Tibial nerve (tissue), 3 donors: Measurements from ENCODE around the gene TRIM24.

Experiments used
- POLR2A ChIP-seq, 2 donors: fragments of 450-650 bp; IDR thresholded peaks; one replicate each; pipeline ENCODE4 v1.6.1; 2017; ENCODE audit warnings: antibody characterized with exemption in 2 of 2, mild to moderate bottlenecking in 2 of 2, moderate library complexity in 2 of 2
- TF ChIP-seq, protein P1 (sequence below), 5 experiments: fragments of 200-600 bp in 3 of 5; fragments of 450-650 bp in 2 of 5; sonication (generic) in 3 of 5; IDR thresholded peaks; one replicate each; pipeline ENCODE4 v1.5.1; 2016 to 2019; ENCODE audit warnings: antibody characterized with exemption in 5 of 5, mild to moderate bottlenecking in 3 of 5, moderate library complexity in 2 of 5

DNA sequence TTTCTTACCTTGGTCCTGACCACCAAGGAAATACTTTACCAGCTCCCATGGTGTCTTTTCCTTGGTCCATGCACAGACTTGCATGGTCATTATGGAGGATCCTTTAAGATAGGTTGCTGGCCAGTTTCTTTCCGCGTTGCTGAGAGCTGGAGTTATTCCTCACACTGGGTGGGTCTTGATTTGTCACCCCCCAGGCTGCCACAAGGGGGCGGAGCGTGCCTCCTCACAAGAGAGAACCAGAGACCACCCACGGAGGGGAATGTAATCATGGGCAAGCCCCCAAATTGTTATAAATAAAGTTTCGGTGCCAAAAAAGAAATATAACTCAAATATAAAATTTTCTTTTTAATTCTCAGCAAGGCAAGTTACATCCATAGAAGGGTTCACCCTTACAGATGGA, 10.5 kb upstream of the TRIM24 start:
- TF ChIP-seq, protein P1, sequence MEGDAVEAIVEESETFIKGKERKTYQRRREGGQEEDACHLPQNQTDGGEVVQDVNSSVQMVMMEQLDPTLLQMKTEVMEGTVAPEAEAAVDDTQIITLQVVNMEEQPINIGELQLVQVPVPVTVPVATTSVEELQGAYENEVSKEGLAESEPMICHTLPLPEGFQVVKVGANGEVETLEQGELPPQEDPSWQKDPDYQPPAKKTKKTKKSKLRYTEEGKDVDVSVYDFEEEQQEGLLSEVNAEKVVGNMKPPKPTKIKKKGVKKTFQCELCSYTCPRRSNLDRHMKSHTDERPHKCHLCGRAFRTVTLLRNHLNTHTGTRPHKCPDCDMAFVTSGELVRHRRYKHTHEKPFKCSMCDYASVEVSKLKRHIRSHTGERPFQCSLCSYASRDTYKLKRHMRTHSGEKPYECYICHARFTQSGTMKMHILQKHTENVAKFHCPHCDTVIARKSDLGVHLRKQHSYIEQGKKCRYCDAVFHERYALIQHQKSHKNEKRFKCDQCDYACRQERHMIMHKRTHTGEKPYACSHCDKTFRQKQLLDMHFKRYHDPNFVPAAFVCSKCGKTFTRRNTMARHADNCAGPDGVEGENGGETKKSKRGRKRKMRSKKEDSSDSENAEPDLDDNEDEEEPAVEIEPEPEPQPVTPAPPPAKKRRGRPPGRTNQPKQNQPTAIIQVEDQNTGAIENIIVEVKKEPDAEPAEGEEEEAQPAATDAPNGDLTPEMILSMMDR (IDR thresholded peaks at IDR 0.05), result no peak
- no peak for TF ChIP-seq POLR2A (IDR thresholded peaks at IDR 0.05)
